Measurements from ENCODE around the gene CCL25. TPM values are rescaled to one million over a fixed set of nuclear protein-coding genes. Genes with fewer than 3 reads are reported as not detected.
"Not testable (repeated sequence)": the region's sequence is repeated elsewhere in the genome, so short reads cannot be mapped to it uniquely, and the experiment has no call there.

CCL25 gene
- total RNA-seq, 4 donors from 2014 or later, result not detected

GRCh38 chr19:8017808-8018207 lies 34.8 kb upstream of the CCL25 start:
- TF ChIP-seq EP300 (IDR thresholded peaks at IDR 0.05) (no peak), POLR2A (IDR thresholded peaks at IDR 0.05; ENCODE audit: low read depth) (no peak), POLR2AphosphoS5 (IDR thresholded peaks at IDR 0.05) (no peak), CTCF (IDR thresholded peaks at IDR 0.05) (no peak)
- intact Hi-C loops (cut with DNase I), result no loop called here
- Histone ChIP-seq H3K27ac (replicated peaks in 1 of 4) (no peak overlapping the region), H3K4me3 (no peak overlapping the region), H3K9me3 (no peaks in the 10 kb centered on the region), H3K27me3 (no peaks in the 10 kb centered on the region), H3K4me1 (no peaks in the 10 kb centered on the region), H3K36me3 (no peaks in the 10 kb centered on the region)
- DNase-seq (ENCODE audit: extremely low spot score), result no peak
- 76% methylated on average over 14 of the region's 14 CpGs for WGBS

- intact Hi-C loops (cut with DNase I), result no loop called here
- H3K27me3 ChIP-seq, result no peaks in the 10 kb centered on the region
- H3K4me1 ChIP-seq, result no peaks in the 10 kb centered on the region
Observed at GRCh38 chr19:8020681-8021080, 31.9 kb upstream of the CCL25 start.

GRCh38 chr19:8021374-8021773 lies 31.2 kb upstream of the CCL25 start:
- intact Hi-C loops (cut with DNase I), result no loop called here
- H3K36me3 ChIP-seq, result no peaks in the 10 kb centered on the region
- H3K27me3 ChIP-seq, result no peaks in the 10 kb centered on the region
- H3K4me3 ChIP-seq, result no peak overlapping the region
- no peak overlapping the region for H3K27ac ChIP-seq (replicated peaks in 1 of 4)
- no peak for TF ChIP-seq POLR2AphosphoS5 (IDR thresholded peaks at IDR 0.05)
- no peak for TF ChIP-seq EP300 (IDR thresholded peaks at IDR 0.05)
- TF ChIP-seq POLR2A (IDR thresholded peaks at IDR 0.05; ENCODE audit: low read depth), result no peak
- no peak for TF ChIP-seq CTCF (IDR thresholded peaks at IDR 0.05)
- 91% methylated on average over 8 of the region's 8 CpGs for WGBS
- DNase-seq (ENCODE audit: extremely low spot score), result no peak
- H3K4me1 ChIP-seq, result no peaks in the 10 kb centered on the region
- no peaks in the 10 kb centered on the region for H3K9me3 ChIP-seq

More at GRCh38 chr19:8020681-8021080, 31.9 kb upstream of the CCL25 start:
- TF ChIP-seq EP300 (IDR thresholded peaks at IDR 0.05), result no peak
- no peak for TF ChIP-seq POLR2AphosphoS5 (IDR thresholded peaks at IDR 0.05)
- no peak for TF ChIP-seq POLR2A (IDR thresholded peaks at IDR 0.05; ENCODE audit: low read depth)
- no peak for TF ChIP-seq CTCF (IDR thresholded peaks at IDR 0.05)
- 73% methylated on average over 9 of the region's 9 CpGs for WGBS
- no peak overlapping the region for H3K4me3 ChIP-seq
- no peaks in the 10 kb centered on the region for H3K9me3 ChIP-seq
- H3K27ac ChIP-seq (replicated peaks in 1 of 4), result no peak overlapping the region
- H3K36me3 ChIP-seq, result no peaks in the 10 kb centered on the region
- DNase-seq (ENCODE audit: extremely low spot score), result no peak

- H3K9me3 ChIP-seq, result no peaks in the 10 kb centered on the region
- H3K27me3 ChIP-seq, result no peaks in the 10 kb centered on the region
- WGBS, result 81% methylated on average over 13 of the region's 13 CpGs
- no peak overlapping the region for H3K4me3 ChIP-seq
- H3K36me3 ChIP-seq, result no peaks in the 10 kb centered on the region
- DNase-seq (ENCODE audit: extremely low spot score), result no peak
- no peak for TF ChIP-seq POLR2AphosphoS5 (IDR thresholded peaks at IDR 0.05)
- TF ChIP-seq EP300 (IDR thresholded peaks at IDR 0.05), result no peak
- no peak for TF ChIP-seq CTCF (IDR thresholded peaks at IDR 0.05)
- TF ChIP-seq POLR2A (IDR thresholded peaks at IDR 0.05; ENCODE audit: low read depth), result no peak
- intact Hi-C loops (cut with DNase I), result no loop called here
- H3K27ac ChIP-seq (replicated peaks in 1 of 4), result no peak overlapping the region
- H3K4me1 ChIP-seq, result no peaks in the 10 kb centered on the region
Observed at GRCh38 chr19:8022275-8022674, 30.3 kb upstream of the CCL25 start.

- no peaks in the 10 kb centered on the region for H3K4me1 ChIP-seq
- DNase-seq (ENCODE audit: extremely low spot score), result no peak
- 72% methylated on average over 5 of the region's 5 CpGs for WGBS
- H3K27ac ChIP-seq (replicated peaks in 1 of 4), result no peak overlapping the region
- no peaks in the 10 kb centered on the region for H3K9me3 ChIP-seq
- no peak overlapping the region for H3K4me3 ChIP-seq
- H3K27me3 ChIP-seq, result no peaks in the 10 kb centered on the region
- intact Hi-C loops (cut with DNase I), result no loop called here
- TF ChIP-seq CTCF (IDR thresholded peaks at IDR 0.05) (no peak), EP300 (IDR thresholded peaks at IDR 0.05) (no peak), POLR2A (IDR thresholded peaks at IDR 0.05; ENCODE audit: low read depth) (no peak), POLR2AphosphoS5 (IDR thresholded peaks at IDR 0.05) (no peak)
- H3K36me3 ChIP-seq, result no peaks in the 10 kb centered on the region
Observed at GRCh38 chr19:8023371-8023770, 29.2 kb upstream of the CCL25 start.

- H3K9me3 ChIP-seq; H3K4me3 ChIP-seq; H3K36me3 ChIP-seq; H3K27me3 ChIP-seq; DNase-seq (ENCODE audit: extremely low spot score); H3K27ac ChIP-seq (replicated peaks in 1 of 4); H3K4me1 ChIP-seq; intact Hi-C loops (cut with DNase I): not testable (repeated sequence)
- 95% methylated on average over 3 of the region's 3 CpGs for WGBS
Observed at GRCh38 chr19:8024256-8024655, 28.3 kb upstream of the CCL25 start.
